PC-9 (cell line): ENCODE data around the gene ALKBH2. TPM values are rescaled to one million over a fixed set of nuclear protein-coding genes. Genes with fewer than 3 reads are reported as not detected.

Experiments used
- BruUV-seq: library from RNA; stranded (reverse); fragments of 400-500 nt; replicated peaks from 2 replicates; lab custom pipeline; 2021; lab: Mats Ljungman, UMichigan
- CTCF ChIA-PET: fragments of 300-600 bp; sonication (Branson Sonifier 250); formaldehyde crosslinking; loops from one replicate; lab custom pipeline; 2022; ENCODE audit warnings: antibody characterized with exemption; lab: Charles Lee
- POLR2A ChIA-PET: fragments of 300-600 bp; sonication (Branson Sonifier 250); formaldehyde crosslinking; loops from one replicate; lab custom pipeline; 2022; ENCODE audit warnings: antibody characterized with exemption; ENCODE audit not compliant: unreplicated experiment; lab: Charles Lee
- DNase-seq, 2 experiments: peaks; one replicate each; pipeline versions ENCODE4 v3.0.0 to v3.0.0-alpha.2; 2015 to 2022; ENCODE audit warnings: mixed read lengths in 1 of 2
- H2AFZ ChIP-seq: fragments of 200-600 bp; sonication (generic); 2 replicates; pipeline ENCODE4 v1.8.1; 2017; ENCODE audit warnings: antibody characterized with exemption
- H3F3A ChIP-seq: fragments of 200-600 bp; sonication (generic); 2 replicates; pipeline ENCODE4 v1.8.1; 2017; ENCODE audit warnings: antibody characterized with exemption, mild to moderate bottlenecking, low read depth; ENCODE audit not compliant: insufficient read depth
- H3K27ac ChIP-seq: fragments of 200-600 bp; sonication (generic); 2 replicates; pipeline ENCODE4 v1.6.1; 2016; ENCODE audit warnings: mixed run types
- H3K27me3 ChIP-seq: fragments of 200-600 bp; sonication (generic); 2 replicates; pipeline ENCODE4 v1.6.1; 2016; ENCODE audit warnings: low read depth, mixed run types; ENCODE audit not compliant: insufficient read depth
- H3K36me3 ChIP-seq: fragments of 200-600 bp; sonication (generic); 2 replicates; pipeline ENCODE4 v1.6.1; 2016; ENCODE audit warnings: low read depth, mixed run types
- H3K4me1 ChIP-seq: fragments of 200-600 bp; sonication (generic); replicated peaks from 2 replicates; pipeline ENCODE4 v1.6.1; 2016; ENCODE audit warnings: mixed run types; ENCODE audit not compliant: insufficient read depth
- H3K4me2 ChIP-seq: fragments of 200-600 bp; sonication (generic); 2 replicates; pipeline ENCODE4 v1.6.1; 2017; ENCODE audit warnings: mixed run types
- H3K4me3 ChIP-seq: fragments of 200-600 bp; sonication (generic); 2 replicates; pipeline ENCODE4 v1.6.1; 2016; ENCODE audit warnings: mixed run types
- H3K79me2 ChIP-seq: fragments of 200-600 bp; sonication (generic); 2 replicates; pipeline ENCODE4 v1.6.1; 2017; ENCODE audit warnings: low read depth, mixed run types
- H3K9me2 ChIP-seq: fragments of 200-600 bp; sonication (generic); 2 replicates; pipeline ENCODE4 v1.8.1; 2017; ENCODE audit warnings: mild to moderate bottlenecking; ENCODE audit not compliant: insufficient read depth
- H3K9me3 ChIP-seq: fragments of 200-600 bp; sonication (generic); 2 replicates; pipeline ENCODE4 v1.8.1; 2016; ENCODE audit warnings: low read depth; ENCODE audit not compliant: insufficient read depth
- H4K20me1 ChIP-seq: fragments of 200-600 bp; sonication (generic); 2 replicates; pipeline ENCODE4 v1.8.1; 2017; ENCODE audit not compliant: insufficient read depth
- CTCF ChIP-seq: fragments of 200-600 bp; sonication (generic); conservative IDR thresholded peaks from 2 replicates; pipeline ENCODE4 v1.6.1; 2017; ENCODE audit warnings: mixed run types, antibody characterized with exemption, mild to moderate bottlenecking, moderate library complexity
- EZH2 ChIP-seq: fragments of 200-600 bp; sonication (generic); IDR thresholded peaks from 2 replicates; pipeline ENCODE4 v1.8.0; 2017; ENCODE audit warnings: antibody characterized with exemption, low read depth
- intact Hi-C: fragments of 100-400 bp; cut with micrococcal nuclease; formaldehyde crosslinking; loops from one replicate; pipeline ENCODE4 v1.10.0; 2022; ENCODE audit not compliant: unreplicated experiment
- total RNA-seq: library from RNA; stranded (reverse); gene quantifications from 2 replicates; pipeline ENCODE4 v1.2.3, GENCODE V29; 2021

ALKBH2 gene
- total RNA-seq, 1 experiment from 2014 or later = 14.9 TPM

GRCh38 chr12:109088818-109089217, 4.5 kb downstream of the ALKBH2 start:
- no peak overlapping the region for H3K4me3 ChIP-seq
- H3K79me2 ChIP-seq = peaks cover 17% of the 10 kb centered on the region
- DNase-seq = no peak
- no peaks in the 10 kb centered on the region for H3K27me3 ChIP-seq
- POLR2A ChIA-PET = no interaction called here
- H2AFZ ChIP-seq = no peak overlapping the region
- no peaks in the 10 kb centered on the region for H3K9me3 ChIP-seq
- intact Hi-C loops = no loop called here
- peaks cover 9% of the 10 kb centered on the region; the same call in 1 of the 2 replicates for H3K36me3 ChIP-seq
- BruUV-seq = no TSS peak
- H3K4me1 ChIP-seq = peaks cover 15% of the 10 kb centered on the region; the same call in 1 of the 2 replicates
- peaks cover 4% of the 10 kb centered on the region; the same call in 1 of the 2 replicates for H3F3A ChIP-seq
- H3K4me2 ChIP-seq = no peak overlapping the region
- no peak overlapping the region for H3K27ac ChIP-seq
- H4K20me1 ChIP-seq = no peaks in the 10 kb centered on the region
- no peaks in the 10 kb centered on the region for H3K9me2 ChIP-seq
- CTCF ChIA-PET = no interaction called here
- TF ChIP-seq CTCF (no peak), EZH2 (no peak)

GRCh38 chr12:109087250-109087649, 6.0 kb downstream of the ALKBH2 start:
- H3K27me3 ChIP-seq = no peaks in the 10 kb centered on the region

GRCh38 chr12:109085590-109085989, 7.7 kb downstream of the ALKBH2 start:
- Histone ChIP-seq H3K27ac (no peak overlapping the region), H3K36me3 (peaks cover 9% of the 10 kb centered on the region; the same call in 1 of the 2 replicates), H3K4me1 (no peaks in the 10 kb centered on the region), H3K4me3 (no peak overlapping the region), H3K27me3 (no peaks in the 10 kb centered on the region), H3K9me3 (no peaks in the 10 kb centered on the region), H3K4me2 (no peak overlapping the region), H3K9me2 (no peaks in the 10 kb centered on the region), H3K79me2 (no peaks in the 10 kb centered on the region), H4K20me1 (no peaks in the 10 kb centered on the region), H3F3A (peaks cover 4% of the 10 kb centered on the region; the same call in 1 of the 2 replicates), H2AFZ (no peak overlapping the region)
- intact Hi-C loops = no loop called here
- no peak for DNase-seq
- TF ChIP-seq EZH2 (no peak), CTCF (no peak)
- ChIA-PET POLR2A (no interaction called here), CTCF (no interaction called here)
- no TSS peak for BruUV-seq

More at GRCh38 chr12:109087250-109087649, 6.0 kb downstream of the ALKBH2 start:
- H2AFZ ChIP-seq = no peak overlapping the region
- H3K27ac ChIP-seq = no peak overlapping the region
- peaks cover 7% of the 10 kb centered on the region; the same call in 1 of the 2 replicates for H3K4me1 ChIP-seq
- H3K36me3 ChIP-seq = peaks cover 9% of the 10 kb centered on the region; the same call in 1 of the 2 replicates
- no peaks in the 10 kb centered on the region for H3K9me3 ChIP-seq
- no peak overlapping the region for H3K4me3 ChIP-seq
- H3K4me2 ChIP-seq = no peak overlapping the region
- H3F3A ChIP-seq = peaks cover 4% of the 10 kb centered on the region; the same call in 1 of the 2 replicates
- ChIA-PET POLR2A (interaction anchor here (0.6 kb wide), 1 partner anchor 165 kb away, joined by 3 read pairs; no protein-coding TSS in a partner anchor), CTCF (no interaction called here)
- no peak for DNase-seq
- no TSS peak for BruUV-seq
- intact Hi-C loops = no loop called here
- no peaks in the 10 kb centered on the region for H3K9me2 ChIP-seq
- peaks cover 8% of the 10 kb centered on the region for H3K79me2 ChIP-seq
- TF ChIP-seq EZH2 = no peak
- TF ChIP-seq CTCF = no peak
- H4K20me1 ChIP-seq = no peaks in the 10 kb centered on the region
